HEK293T (cell line): Measurements from ENCODE around the gene VWA8.
"Not testable (repeated sequence)": the region's sequence is repeated elsewhere in the genome, so short reads cannot be mapped to it uniquely, and the experiment has no call there.

ENCODE experiments used
- CTCF ChIA-PET: fragments of 350-600 bp; formaldehyde crosslinking; extraction: SDS; loops from one replicate; lab custom pipeline; 2021; ENCODE audit warnings: antibody characterized with exemption, inconsistent platforms; lab: Yijun Ruan, JAX
- POLR2A ChIA-PET: fragments of 350-600 bp; formaldehyde crosslinking; extraction: SDS; loops from one replicate; lab custom pipeline; 2020; ENCODE audit warnings: antibody characterized with exemption, inconsistent platforms; lab: Yijun Ruan, JAX
- DNase-seq: peaks from one replicate; pipeline ENCODE4 v3.0.0; 2012; ENCODE audit warnings: mixed read lengths; ENCODE audit errors: extremely low spot score
- ARNT ChIP-seq: fragments of 450-650 bp; IDR thresholded peaks from 2 replicates; pipeline ENCODE4 v1.6.1; 2017; ENCODE audit warnings: mild to moderate bottlenecking
- BHLHE40 ChIP-seq: fragments of 450-650 bp; IDR thresholded peaks from 2 replicates; pipeline ENCODE4 v1.6.1; 2016; ENCODE audit warnings: mild to moderate bottlenecking, moderate library complexity, borderline replicate concordance
- CTBP1 ChIP-seq: fragments of 450-650 bp; IDR thresholded peaks from 2 replicates; pipeline ENCODE4 v1.6.1; 2016; ENCODE audit warnings: borderline replicate concordance
- ELF4 ChIP-seq: fragments of 450-650 bp; IDR thresholded peaks from 2 replicates; pipeline ENCODE4 v1.6.1; 2017; ENCODE audit warnings: antibody characterized with exemption
- FOXA1 ChIP-seq: fragments of 450-650 bp; IDR thresholded peaks from 2 replicates; pipeline ENCODE4 v1.6.1; 2016; ENCODE audit warnings: mild to moderate bottlenecking
- FOXK2 ChIP-seq: fragments of 450-650 bp; IDR thresholded peaks from 2 replicates; pipeline ENCODE4 v1.6.1; 2016; ENCODE audit warnings: mild to moderate bottlenecking
- FOXM1 ChIP-seq: fragments of 450-650 bp; IDR thresholded peaks from 2 replicates; pipeline ENCODE4 v1.6.1; 2017; ENCODE audit warnings: mild to moderate bottlenecking, borderline replicate concordance
- HDGF ChIP-seq: fragments of 450-650 bp; IDR thresholded peaks from 2 replicates; pipeline ENCODE4 v1.6.1; 2017; ENCODE audit warnings: antibody characterized with exemption, borderline replicate concordance
- L3MBTL2 ChIP-seq: fragments of 450-650 bp; conservative IDR thresholded peaks from 2 replicates; pipeline ENCODE4 v1.6.1; 2016; ENCODE audit warnings: mild to moderate bottlenecking
- LEF1 ChIP-seq: fragments of 450-650 bp; IDR thresholded peaks from 2 replicates; pipeline ENCODE4 v1.6.1; 2017; ENCODE audit warnings: mild to moderate bottlenecking, borderline replicate concordance
- NFRKB ChIP-seq: fragments of 450-650 bp; IDR thresholded peaks from 2 replicates; pipeline ENCODE4 v1.6.1; 2016; ENCODE audit warnings: mild to moderate bottlenecking, moderate library complexity
- SP1 ChIP-seq: fragments of 450-650 bp; IDR thresholded peaks from 2 replicates; pipeline ENCODE4 v1.6.1; 2017
- SUZ12 ChIP-seq: fragments of 450-650 bp; IDR thresholded peaks from 2 replicates; pipeline ENCODE4 v1.6.1; 2016; ENCODE audit warnings: mild to moderate bottlenecking
- TARDBP ChIP-seq: fragments of 450-650 bp; IDR thresholded peaks from 2 replicates; pipeline ENCODE4 v1.6.1; 2016
- ZNF384 ChIP-seq: fragments of 450-650 bp; IDR thresholded peaks from 2 replicates; pipeline ENCODE4 v1.6.1; 2016
- TF ChIP-seq, protein P1 (sequence below): fragments of 450-650 bp; IDR thresholded peaks from 2 replicates; pipeline ENCODE4 v1.6.1; 2016

VWA8 gene

DNA sequence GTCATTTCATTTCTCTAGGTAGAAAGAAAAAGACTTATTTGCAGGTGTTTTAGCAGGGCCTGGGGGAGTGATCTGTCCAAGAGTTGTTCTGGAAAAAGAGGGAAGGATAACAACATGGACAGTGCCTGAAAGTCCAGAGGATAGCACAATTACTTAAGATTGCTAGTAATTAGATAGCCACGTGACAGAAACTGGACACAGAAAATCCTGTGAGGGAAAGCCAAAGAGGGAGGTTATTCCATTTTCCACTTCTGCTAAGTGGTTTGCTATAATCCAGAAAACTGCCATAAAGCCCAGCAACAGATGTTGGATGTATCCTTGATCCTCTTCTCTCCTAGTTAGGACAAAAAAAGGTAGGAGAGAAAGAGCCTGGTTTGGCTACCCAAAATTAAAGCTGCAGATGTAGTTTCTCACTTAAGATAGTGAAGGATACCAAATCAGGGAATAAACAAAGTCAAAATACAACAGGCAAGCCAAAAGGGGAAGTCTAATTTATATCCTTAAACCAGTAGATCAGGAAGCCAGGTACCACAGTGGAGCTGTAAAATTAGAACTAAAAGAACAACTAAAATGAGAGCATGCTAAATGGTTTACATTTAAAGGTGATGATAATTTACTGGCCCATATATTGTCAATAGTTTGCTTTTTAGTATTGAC is 140.2 kb downstream of the VWA8 start:
- DNase-seq, result no peak
- CTCF ChIA-PET, result no interaction called here
- TF ChIP-seq, protein P1, sequence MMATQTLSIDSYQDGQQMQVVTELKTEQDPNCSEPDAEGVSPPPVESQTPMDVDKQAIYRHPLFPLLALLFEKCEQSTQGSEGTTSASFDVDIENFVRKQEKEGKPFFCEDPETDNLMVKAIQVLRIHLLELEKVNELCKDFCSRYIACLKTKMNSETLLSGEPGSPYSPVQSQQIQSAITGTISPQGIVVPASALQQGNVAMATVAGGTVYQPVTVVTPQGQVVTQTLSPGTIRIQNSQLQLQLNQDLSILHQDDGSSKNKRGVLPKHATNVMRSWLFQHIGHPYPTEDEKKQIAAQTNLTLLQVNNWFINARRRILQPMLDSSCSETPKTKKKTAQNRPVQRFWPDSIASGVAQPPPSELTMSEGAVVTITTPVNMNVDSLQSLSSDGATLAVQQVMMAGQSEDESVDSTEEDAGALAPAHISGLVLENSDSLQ, result no peak
- TF ChIP-seq L3MBTL2 (no peak), NFRKB (no peak), FOXA1 (no peak), ARNT (no peak), SUZ12 (no peak), FOXM1 (no peak)
- POLR2A ChIA-PET, result no interaction called here

DNA sequence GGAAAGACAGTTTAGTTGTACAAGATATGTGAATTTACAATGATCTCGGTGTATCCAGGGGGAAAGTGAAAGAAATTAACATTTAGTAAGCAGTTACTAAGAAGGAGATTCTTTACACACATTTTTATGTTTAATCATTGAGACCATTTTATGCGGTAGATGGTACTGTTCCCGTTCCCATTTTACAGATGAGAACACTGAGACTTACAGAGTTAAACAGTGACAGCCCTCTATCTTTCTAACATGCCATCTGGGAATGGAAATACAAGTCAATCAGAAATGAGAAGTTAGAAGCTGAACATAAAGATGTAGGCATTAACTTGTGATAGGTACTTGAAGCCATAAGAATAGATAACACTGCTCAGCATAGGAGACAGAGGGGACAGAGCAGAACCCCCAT is 144.9 kb downstream of the VWA8 start:
- ChIA-PET POLR2A (no interaction called here), CTCF (no interaction called here)
- no peak for TF ChIP-seq ELF4
- no peak for TF ChIP-seq NFRKB
- no peak for TF ChIP-seq HDGF
- no peak for TF ChIP-seq FOXK2
- DNase-seq, result no peak

DNA sequence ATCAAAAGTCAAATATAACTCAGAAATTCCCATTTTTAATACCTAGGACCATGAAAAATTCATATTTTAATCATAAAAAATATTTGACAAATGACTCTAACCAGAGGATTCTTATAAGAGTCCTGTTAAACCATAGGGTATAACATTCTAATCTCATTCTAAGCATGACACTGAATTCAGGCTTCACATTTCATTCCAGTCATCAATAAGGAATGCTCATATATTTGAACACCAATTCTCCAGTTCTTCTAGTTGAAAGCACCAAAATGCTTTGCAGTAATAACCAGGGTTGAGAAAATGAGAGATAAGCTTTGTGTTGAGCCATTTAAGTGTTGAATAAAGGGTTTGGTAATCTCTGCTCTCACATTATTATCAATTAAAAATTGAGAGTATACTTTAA is 147.5 kb downstream of the VWA8 start:
- ChIA-PET CTCF (no interaction called here), POLR2A (no interaction called here)
- DNase-seq, result no peak
- TF ChIP-seq L3MBTL2 (no peak), FOXM1 (no peak), SP1 (no peak), BHLHE40 (no peak)

DNA sequence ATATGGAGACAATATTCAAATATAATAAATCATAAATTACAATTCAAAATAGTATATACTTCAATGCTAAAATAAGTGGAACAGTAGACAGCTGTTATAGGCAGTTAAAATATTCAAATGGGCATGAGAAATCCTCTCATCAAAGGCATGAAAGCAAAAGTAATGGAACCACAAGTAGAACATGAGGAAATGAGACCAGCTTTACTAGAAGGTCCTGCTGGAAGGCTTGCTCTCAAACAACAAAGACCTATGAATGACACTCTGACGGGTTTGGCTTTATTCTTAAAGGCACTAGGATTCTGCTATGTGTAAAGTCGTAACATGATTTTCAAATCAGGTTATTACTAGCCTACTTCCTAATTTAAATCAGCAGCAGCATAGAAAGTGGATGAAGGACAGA is 148.1 kb downstream of the VWA8 start:
- no peak for DNase-seq
- TF ChIP-seq L3MBTL2 (no peak), ZNF384 (no peak), LEF1 (no peak), ELF4 (no peak), HDGF (no peak), TARDBP (no peak), SP1 (no peak), FOXM1 (no peak), ARNT (no peak), SUZ12 (no peak), FOXA1 (no peak), BHLHE40 (no peak), CTBP1 (no peak), FOXK2 (no peak), NFRKB (no peak)
- TF ChIP-seq, protein P1, result no peak
- ChIA-PET CTCF (no interaction called here), POLR2A (no interaction called here)

DNA sequence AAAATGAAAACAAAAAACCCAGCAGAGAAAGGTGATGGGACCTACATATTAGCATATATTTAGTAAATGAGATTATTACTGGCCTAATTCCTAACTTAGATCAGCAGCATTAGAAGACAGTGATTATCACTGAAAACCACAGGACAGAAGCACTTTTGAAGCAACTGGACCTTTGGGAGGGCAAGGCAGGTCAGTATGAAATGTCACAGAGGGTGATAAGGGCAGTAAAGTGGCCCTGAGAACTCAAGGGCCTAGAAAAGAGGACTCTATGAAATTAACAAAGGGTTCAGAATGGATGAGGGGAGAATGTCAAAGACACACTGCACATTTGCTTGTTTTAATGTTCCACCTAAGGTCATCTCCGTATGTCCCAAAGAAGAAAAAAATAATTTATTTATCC is 148.7 kb downstream of the VWA8 start:
- POLR2A ChIA-PET, result no interaction called here
- DNase-seq, result no peak
- TF ChIP-seq L3MBTL2 (no peak), TARDBP (no peak), SUZ12 (no peak), FOXM1 (no peak), FOXK2 (no peak)
- CTCF ChIA-PET, result no interaction called here

DNA sequence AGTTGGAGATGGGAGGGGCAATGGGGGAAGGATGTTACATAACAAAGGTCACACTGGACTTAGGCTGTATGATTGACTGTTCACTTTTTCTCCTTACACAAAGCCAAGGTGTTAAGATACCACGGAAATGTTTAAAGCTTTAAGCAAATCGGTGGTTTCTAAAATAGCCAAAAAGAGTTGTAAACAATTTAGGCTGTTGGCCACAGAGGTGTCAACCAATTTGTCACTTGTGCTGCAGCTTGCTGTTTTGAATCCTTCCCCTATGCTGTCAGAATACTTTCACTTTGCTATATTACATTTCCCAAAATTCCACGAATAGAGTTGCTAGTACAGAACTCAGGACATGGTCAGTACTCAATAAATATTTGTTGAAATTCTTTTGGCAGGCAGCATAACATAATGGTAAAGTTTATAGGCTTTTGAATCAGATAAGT is 149.3 kb downstream of the VWA8 start:
- POLR2A ChIA-PET, result no interaction called here
- DNase-seq, result no peak
- TF ChIP-seq ZNF384 (no peak), HDGF (no peak), SP1 (no peak), NFRKB (no peak), L3MBTL2 (no peak), FOXA1 (no peak), BHLHE40 (no peak), FOXK2 (no peak), ARNT (no peak), CTBP1 (no peak)
- TF ChIP-seq, protein P1, result no peak
- CTCF ChIA-PET, result no interaction called here

DNA sequence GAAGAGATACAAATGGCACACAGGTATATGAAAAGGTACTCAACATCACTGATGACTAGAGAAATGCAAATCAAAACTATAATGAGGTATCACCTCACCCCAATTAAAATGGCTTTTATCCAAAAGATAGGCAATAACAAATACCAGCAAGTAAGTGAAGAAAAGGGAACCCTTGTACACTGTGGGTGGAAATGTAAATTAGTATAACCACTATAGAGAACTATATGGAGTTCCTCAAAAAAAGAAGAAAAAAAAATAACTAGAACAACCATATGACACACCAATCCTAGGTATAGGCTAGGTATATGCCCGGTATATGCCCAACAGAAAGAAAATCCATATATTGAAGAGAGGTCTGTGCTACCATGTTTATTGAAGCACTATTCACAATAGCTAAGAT is 150.9 kb downstream of the VWA8 start:
- TF ChIP-seq CTBP1 (no peak), L3MBTL2 (no peak), FOXA1 (no peak), SUZ12 (no peak), NFRKB (no peak), BHLHE40 (no peak), LEF1 (no peak), HDGF (no peak), SP1 (no peak), ELF4 (no peak), TARDBP (no peak), ARNT (no peak), FOXM1 (no peak), FOXK2 (no peak), ZNF384 (no peak)
- TF ChIP-seq, protein P1, result no peak
- ChIA-PET POLR2A (no interaction called here), CTCF (no interaction called here)
- DNase-seq, result no peak

DNA sequence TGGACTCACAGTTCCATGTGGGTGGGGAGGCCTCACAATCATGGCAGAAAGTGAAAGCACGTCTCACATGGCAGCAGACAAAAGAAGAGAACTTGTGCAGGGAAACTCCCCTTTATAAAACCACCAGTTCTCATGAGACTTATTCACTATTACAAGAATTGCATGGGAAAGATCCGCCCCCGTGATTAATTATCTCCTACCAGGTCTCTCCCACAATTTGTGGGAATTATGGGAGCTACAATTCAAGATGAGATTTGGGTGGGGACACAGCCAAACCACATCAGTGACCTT is 157.5 kb downstream of the VWA8 start:
- POLR2A ChIA-PET, DNase-seq, CTCF ChIA-PET: not testable (repeated sequence)
